ENCODE data around the gene IGDCC3.

DNA sequence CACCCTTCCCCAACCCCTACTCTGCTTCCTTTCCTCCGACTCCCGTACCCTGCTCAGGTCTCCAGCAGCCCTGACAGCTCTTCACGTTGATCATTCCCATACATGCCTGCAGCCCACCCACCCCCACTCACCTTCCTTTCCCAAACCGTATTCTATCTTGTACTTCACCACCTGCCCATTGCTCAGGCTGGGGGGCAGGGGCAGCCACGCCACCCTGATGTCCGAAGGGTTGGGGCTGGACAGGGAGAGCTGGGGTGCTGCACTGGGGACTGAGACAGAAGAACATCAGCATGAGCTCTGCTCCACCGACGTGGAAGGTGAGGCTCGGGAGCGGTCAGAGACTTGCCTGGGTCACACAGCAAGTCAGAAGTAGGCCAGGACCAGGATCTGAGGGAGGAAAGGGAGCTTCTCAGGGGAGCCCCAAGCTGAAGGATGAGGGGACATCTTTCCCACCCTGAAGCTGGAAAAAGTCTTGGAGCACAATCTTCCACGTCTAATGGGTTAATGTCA lies 16.5 kb upstream of the IGDCC3 start:
- TF ChIP-seq CTCF (IDR thresholded peaks at IDR 0.05) (no peak), POLR2A (IDR thresholded peaks at IDR 0.05) (no peak), EP300 (IDR thresholded peaks at IDR 0.05) (no peak)
